WTC11 (cell line): Measurements from ENCODE around the gene ATF7. TPM values are rescaled to one million over a fixed set of nuclear protein-coding genes. Genes with fewer than 3 reads are reported as not detected.

ENCODE experiments used
- ATAC-seq: fragments of 200-7000 bp; cut with Tn5 transposase; 2 replicates; pipeline ENCODE4 v1.10.0; 2021; ENCODE audit warnings: mild to moderate bottlenecking, moderate library complexity
- CTCF ChIA-PET: fragments of 300-600 bp; sonication (Branson Sonifier 250); formaldehyde crosslinking; loops from one replicate; lab custom pipeline; 2021; ENCODE audit warnings: antibody characterized with exemption; lab: Charles Lee
- POLR2A ChIA-PET: fragments of 350-600 bp; sonication (Branson Sonifier 250); formaldehyde crosslinking; loops from one replicate; lab custom pipeline; 2021; ENCODE audit warnings: antibody characterized with exemption; lab: Charles Lee
- DNase-seq: peaks from one replicate; pipeline ENCODE4 v3.0.0; 2021; ENCODE audit warnings: low spot score
- H3K27ac Mint-ChIP-seq: 2 replicates; pipeline ENCODE4 v1.8.0; 2021; ENCODE audit warnings: mixed read lengths
- H3K27me3 Mint-ChIP-seq: 2 replicates; pipeline ENCODE4 v1.8.0; 2021; ENCODE audit warnings: low read depth, mild to moderate bottlenecking, moderate library complexity, mixed read lengths
- H3K36me3 Mint-ChIP-seq: 2 replicates; pipeline ENCODE4 v1.8.0; 2021; ENCODE audit warnings: mixed read lengths
- H3K4me1 Mint-ChIP-seq: 2 replicates; pipeline ENCODE4 v1.8.0; 2022; ENCODE audit warnings: mixed read lengths
- H3K4me3 Mint-ChIP-seq: 2 replicates; pipeline ENCODE4 v1.8.0; 2021; ENCODE audit warnings: mild to moderate bottlenecking, moderate library complexity, mixed read lengths
- H3K9me3 Mint-ChIP-seq: 2 replicates; pipeline ENCODE4 v1.8.0; 2021; ENCODE audit warnings: mixed read lengths
- AFF4 ChIP-seq: sonication (generic); formaldehyde crosslinking; IDR thresholded peaks from 2 replicates; pipeline ENCODE4 v1.8.1; 2023; ENCODE audit warnings: mild to moderate bottlenecking, missing genetic modification reagents, borderline replicate concordance
- ARID4B ChIP-seq: sonication (generic); formaldehyde crosslinking; IDR thresholded peaks from 2 replicates; pipeline ENCODE4 v1.8.0; 2023; ENCODE audit warnings: missing genetic modification reagents, mild to moderate bottlenecking, borderline replicate concordance
- ATF1 ChIP-seq: sonication (generic); formaldehyde crosslinking; IDR thresholded peaks from 2 replicates; pipeline ENCODE4 v1.8.1; 2023; ENCODE audit warnings: mild to moderate bottlenecking, moderate library complexity, missing genetic modification reagents
- CBFB ChIP-seq: sonication (generic); formaldehyde crosslinking; IDR thresholded peaks from 2 replicates; pipeline ENCODE4 v1.8.1; 2022; ENCODE audit warnings: mild to moderate bottlenecking, low read depth, missing genetic modification reagents
- CDX4 ChIP-seq: fragments of 250-450 bp; sonication (Bioruptor Pico); IDR thresholded peaks from 2 replicates; pipeline ENCODE4 v1.9.0; 2021; ENCODE audit warnings: moderate library complexity, mild to moderate bottlenecking, inconsistent platforms, borderline replicate concordance
- E2F1 ChIP-seq: sonication (generic); formaldehyde crosslinking; IDR thresholded peaks from 2 replicates; pipeline ENCODE4 v1.8.0; 2022; ENCODE audit warnings: mild to moderate bottlenecking, missing genetic modification reagents
- IRF1 ChIP-seq: sonication (generic); formaldehyde crosslinking; IDR thresholded peaks from 2 replicates; pipeline ENCODE4 v1.8.0; 2023; ENCODE audit warnings: missing genetic modification reagents
- JAZF1 ChIP-seq: fragments of 250-450 bp; sonication (Bioruptor Pico); IDR thresholded peaks from 2 replicates; pipeline ENCODE4 v1.9.0; 2021; ENCODE audit warnings: moderate library complexity, mild to moderate bottlenecking, inconsistent platforms
- NFE2L1 ChIP-seq: sonication (generic); formaldehyde crosslinking; IDR thresholded peaks from 2 replicates; pipeline ENCODE4 v1.8.1; 2023; ENCODE audit warnings: missing genetic modification reagents
- ZNF396 ChIP-seq: fragments of 250-450 bp; sonication (Bioruptor Pico); IDR thresholded peaks from 2 replicates; pipeline ENCODE4 v1.8.0; 2021; ENCODE audit warnings: mild to moderate bottlenecking, moderate library complexity, borderline replicate concordance
- total RNA-seq: library from RNA; stranded (reverse); gene quantifications from 3 replicates; pipeline ENCODE4 v1.2.3, GENCODE V29; 2021
- TF ChIP-seq, protein P1 (sequence below): sonication (generic); formaldehyde crosslinking; IDR thresholded peaks from 2 replicates; pipeline ENCODE4 v1.8.1; 2023; ENCODE audit warnings: mild to moderate bottlenecking, missing genetic modification reagents, moderate library complexity
- TF ChIP-seq, protein P2 (sequence below): sonication (generic); formaldehyde crosslinking; IDR thresholded peaks from 2 replicates; pipeline ENCODE4 v1.8.1; 2022; ENCODE audit warnings: mild to moderate bottlenecking, moderate library complexity, missing genetic modification reagents
- TF ChIP-seq, protein P3 (sequence below): fragments of 250-450 bp; sonication (Bioruptor Pico); IDR thresholded peaks from 2 replicates; pipeline ENCODE4 v2.1.2; 2022; ENCODE audit warnings: mild to moderate bottlenecking, moderate library complexity

The ATF7 gene
- total RNA-seq, 1 experiment from 2014 or later, result 16.3 TPM

- DNase-seq (no peak), ATAC-seq (no peak)
- H3K36me3 Mint-ChIP-seq, result peaks cover 21% of the 10 kb centered on the region
- H3K27me3 Mint-ChIP-seq, result no peaks in the 10 kb centered on the region
- TF ChIP-seq, protein P1, sequence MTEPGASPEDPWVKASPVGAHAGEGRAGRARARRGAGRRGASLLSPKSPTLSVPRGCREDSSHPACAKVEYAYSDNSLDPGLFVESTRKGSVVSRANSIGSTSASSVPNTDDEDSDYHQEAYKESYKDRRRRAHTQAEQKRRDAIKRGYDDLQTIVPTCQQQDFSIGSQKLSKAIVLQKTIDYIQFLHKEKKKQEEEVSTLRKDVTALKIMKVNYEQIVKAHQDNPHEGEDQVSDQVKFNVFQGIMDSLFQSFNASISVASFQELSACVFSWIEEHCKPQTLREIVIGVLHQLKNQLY (CRISPR knock-in tag), result no peak
- TF ChIP-seq ZNF396 (CRISPR knock-in tag) (no peak), NFE2L1 (CRISPR knock-in tag) (no peak), JAZF1 (CRISPR knock-in tag) (no peak), IRF1 (no peak), E2F1 (no peak), AFF4 (CRISPR knock-in tag) (no peak), CBFB (no peak), ATF1 (CRISPR knock-in tag) (no peak), CDX4 (no peak)
- TF ChIP-seq, protein P2, sequence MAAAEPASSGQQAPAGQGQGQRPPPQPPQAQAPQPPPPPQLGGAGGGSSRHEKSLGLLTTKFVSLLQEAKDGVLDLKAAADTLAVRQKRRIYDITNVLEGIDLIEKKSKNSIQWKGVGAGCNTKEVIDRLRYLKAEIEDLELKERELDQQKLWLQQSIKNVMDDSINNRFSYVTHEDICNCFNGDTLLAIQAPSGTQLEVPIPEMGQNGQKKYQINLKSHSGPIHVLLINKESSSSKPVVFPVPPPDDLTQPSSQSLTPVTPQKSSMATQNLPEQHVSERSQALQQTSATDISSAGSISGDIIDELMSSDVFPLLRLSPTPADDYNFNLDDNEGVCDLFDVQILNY (CRISPR knock-in tag), result no peak
- no peaks in the 10 kb centered on the region for H3K9me3 Mint-ChIP-seq
- POLR2A ChIA-PET, result no interaction called here
- CTCF ChIA-PET, result interaction anchor here (0.6 to 1.2 kb wide), 3 partner anchors 28 to 242 kb away, joined by 3 read pairs; partner anchors contain the start of gene AAAS
- H3K4me1 Mint-ChIP-seq, result peaks cover 18% of the 10 kb centered on the region
- no peak overlapping the region for H3K4me3 Mint-ChIP-seq
- no peak overlapping the region for H3K27ac Mint-ChIP-seq
Measured at GRCh38 chr12:53504004-53504920, 121.9 kb downstream of the ATF7 start.

GRCh38 chr12:53502983-53503728 is 123.0 kb downstream of the ATF7 start:
- ATAC-seq (no peak), DNase-seq (no peak)
- Mint-ChIP-seq H3K4me1 (peaks cover 22% of the 10 kb centered on the region), H3K9me3 (no peaks in the 10 kb centered on the region), H3K36me3 (peaks cover 21% of the 10 kb centered on the region), H3K4me3 (no peak overlapping the region), H3K27ac (no peak overlapping the region), H3K27me3 (no peaks in the 10 kb centered on the region)
- CTCF ChIA-PET, result no interaction called here
- POLR2A ChIA-PET, result no interaction called here
- TF ChIP-seq, protein P3, sequence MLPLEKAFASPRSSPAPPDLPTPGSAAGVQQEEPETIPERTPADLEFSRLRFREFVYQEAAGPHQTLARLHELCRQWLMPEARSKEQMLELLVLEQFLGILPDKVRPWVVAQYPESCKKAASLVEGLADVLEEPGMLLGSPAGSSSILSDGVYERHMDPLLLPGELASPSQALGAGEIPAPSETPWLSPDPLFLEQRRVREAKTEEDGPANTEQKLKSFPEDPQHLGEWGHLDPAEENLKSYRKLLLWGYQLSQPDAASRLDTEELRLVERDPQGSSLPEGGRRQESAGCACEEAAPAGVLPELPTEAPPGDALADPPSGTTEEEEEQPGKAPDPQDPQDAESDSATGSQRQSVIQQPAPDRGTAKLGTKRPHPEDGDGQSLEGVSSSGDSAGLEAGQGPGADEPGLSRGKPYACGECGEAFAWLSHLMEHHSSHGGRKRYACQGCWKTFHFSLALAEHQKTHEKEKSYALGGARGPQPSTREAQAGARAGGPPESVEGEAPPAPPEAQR (CRISPR knock-in tag), result no peak
- TF ChIP-seq ARID4B (CRISPR knock-in tag), result 0 out of 2 replicates have a peak, but pooled peaks have one; percentile 30
